ENCODE data around the gene TMEM117.
"Not testable (repeated sequence)": the region's sequence is repeated elsewhere in the genome, so short reads cannot be mapped to it uniquely, and the experiment has no call there.

TMEM117 gene

GRCh38 chr12:44296624-44297197 lies 460.8 kb downstream of the TMEM117 start:
- peak; percentile 23 for DNase-seq (ENCODE audit: low spot score)

GRCh38 chr12:44299524-44299923 lies 463.6 kb downstream of the TMEM117 start:
- DNase-seq (ENCODE audit: low spot score) = no peak

DNA sequence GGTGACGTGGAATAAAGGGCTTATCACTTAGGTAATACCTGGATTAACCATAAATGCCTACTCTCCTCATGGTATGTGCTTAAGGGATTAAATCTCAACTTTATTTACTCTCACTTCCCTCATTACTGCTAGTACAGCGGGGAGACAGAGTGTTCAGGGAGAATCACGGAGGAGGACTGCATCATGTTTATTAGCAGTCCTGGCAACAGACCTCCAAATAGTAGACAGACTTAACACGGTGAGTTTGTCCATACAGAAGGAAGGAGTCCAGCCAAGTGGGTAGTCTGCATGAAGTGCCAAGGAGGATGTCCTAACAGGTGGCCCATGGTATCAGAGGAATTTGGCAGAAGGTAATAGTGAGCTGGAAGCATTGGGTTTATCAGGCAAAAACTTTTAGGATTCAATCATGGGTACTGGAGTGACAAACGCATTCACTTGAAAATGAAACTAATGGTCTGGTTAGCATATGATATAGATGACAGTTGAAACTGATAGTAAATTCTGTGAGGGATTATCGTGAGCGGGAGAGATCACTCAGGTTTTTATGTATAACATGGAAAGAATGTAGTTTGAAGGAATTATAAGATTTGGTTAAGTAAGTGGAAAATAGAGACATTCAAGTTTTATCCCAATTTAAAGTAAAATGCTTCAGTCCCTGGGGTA lies 471.8 kb downstream of the TMEM117 start:
- DNase-seq (ENCODE audit: low spot score) = no peak

GRCh38 chr12:44313188-44313587 lies 477.3 kb downstream of the TMEM117 start:
- DNase-seq (ENCODE audit: low spot score) = no peak

- no peak for DNase-seq (ENCODE audit: low spot score)
Observed at GRCh38 chr12:44314007-44314500, 478.2 kb downstream of the TMEM117 start.

- DNase-seq (ENCODE audit: low spot score) = peak; percentile 23
Observed at GRCh38 chr12:44317651-44318126, 481.8 kb downstream of the TMEM117 start.

DNA sequence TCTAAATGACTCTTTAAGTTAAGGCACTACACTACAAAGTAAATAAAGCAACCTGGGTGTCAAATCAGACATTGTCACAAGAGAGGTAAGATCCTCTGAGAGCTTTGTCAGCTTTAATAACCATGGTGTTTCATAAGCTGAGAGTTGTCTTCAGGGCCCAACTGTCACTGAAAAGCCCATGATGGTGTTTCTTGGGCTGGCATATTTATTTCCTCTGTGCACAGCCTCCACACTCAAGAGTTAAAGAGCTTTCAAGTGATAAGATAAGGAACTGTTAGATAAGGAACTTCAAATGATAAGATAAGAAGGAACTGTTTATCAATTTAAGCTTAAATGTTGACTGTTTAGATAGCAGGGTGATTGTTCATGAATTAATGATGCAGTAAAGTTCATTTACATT lies 495.4 kb downstream of the TMEM117 start:
- DNase-seq (ENCODE audit: low spot score) = no peak

- no peak for DNase-seq (ENCODE audit: low spot score)
Observed at GRCh38 chr12:44334347-44334746, 498.5 kb downstream of the TMEM117 start.

DNA sequence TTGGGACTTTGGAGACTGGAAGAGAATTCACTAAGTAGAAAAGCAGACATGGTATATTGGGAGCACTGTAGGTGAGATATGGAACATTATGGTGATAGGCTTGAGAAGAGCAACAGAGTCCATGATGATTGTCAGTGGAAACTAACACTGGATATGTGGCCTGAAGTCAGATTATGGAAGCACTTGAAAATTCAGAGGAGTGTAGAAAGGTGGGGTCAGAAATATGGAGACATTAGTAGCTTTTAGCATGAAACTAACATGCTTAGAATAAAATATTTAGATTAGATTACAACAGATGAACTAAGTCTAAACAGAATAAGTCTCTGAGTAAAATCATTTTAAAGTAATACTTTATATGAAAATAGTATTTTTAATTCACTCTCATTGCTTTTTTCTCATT lies 499.1 kb downstream of the TMEM117 start:
- no peak for DNase-seq (ENCODE audit: low spot score)

- DNase-seq (ENCODE audit: low spot score) = no peak
Observed at GRCh38 chr12:44336577-44336976, 500.7 kb downstream of the TMEM117 start.

DNA sequence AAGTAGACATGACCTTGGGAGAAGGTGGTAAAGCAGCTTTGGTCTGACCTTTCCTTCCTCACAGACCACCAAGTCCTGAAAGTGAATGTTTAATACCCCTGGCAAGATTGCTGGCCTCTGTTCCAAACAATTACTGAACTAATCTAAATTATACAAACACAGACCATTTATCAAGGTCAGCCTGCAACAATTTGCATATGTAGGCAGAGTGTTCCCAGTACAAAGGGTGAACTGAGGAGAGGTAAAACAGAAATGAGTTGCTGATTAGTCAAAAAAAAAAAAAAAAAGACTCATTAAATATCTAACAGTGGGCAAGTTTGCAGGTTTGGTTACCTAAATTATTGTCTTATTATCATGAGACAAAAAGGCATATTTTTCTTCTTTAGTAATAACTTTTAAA lies 506.5 kb downstream of the TMEM117 start:
- no peak for DNase-seq (ENCODE audit: low spot score)

- no peak for DNase-seq (ENCODE audit: low spot score)
Observed at GRCh38 chr12:44347145-44347544, 511.3 kb downstream of the TMEM117 start.

DNA sequence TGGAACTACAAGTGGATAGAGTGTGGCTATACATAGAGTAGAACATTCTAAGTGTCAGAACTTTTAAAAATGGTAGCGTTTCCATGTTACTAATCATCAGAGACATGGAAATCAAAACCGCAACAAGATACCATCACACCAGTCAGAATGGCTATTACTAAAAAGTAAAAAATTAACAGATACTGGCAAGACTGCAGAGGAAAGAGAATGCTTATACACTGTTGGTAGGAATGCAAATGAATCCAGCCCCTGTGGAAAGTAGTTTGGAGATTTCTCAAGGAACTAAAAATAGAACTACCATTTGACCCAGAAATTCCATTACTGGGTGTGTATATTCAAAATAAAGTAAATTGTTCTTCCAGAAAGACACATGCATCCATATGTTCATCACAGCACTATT lies 521.6 kb downstream of the TMEM117 start:
- no peak for DNase-seq (ENCODE audit: low spot score)

GRCh38 chr12:44358636-44359035 lies 522.8 kb downstream of the TMEM117 start:
- DNase-seq (ENCODE audit: low spot score) = no peak

DNA sequence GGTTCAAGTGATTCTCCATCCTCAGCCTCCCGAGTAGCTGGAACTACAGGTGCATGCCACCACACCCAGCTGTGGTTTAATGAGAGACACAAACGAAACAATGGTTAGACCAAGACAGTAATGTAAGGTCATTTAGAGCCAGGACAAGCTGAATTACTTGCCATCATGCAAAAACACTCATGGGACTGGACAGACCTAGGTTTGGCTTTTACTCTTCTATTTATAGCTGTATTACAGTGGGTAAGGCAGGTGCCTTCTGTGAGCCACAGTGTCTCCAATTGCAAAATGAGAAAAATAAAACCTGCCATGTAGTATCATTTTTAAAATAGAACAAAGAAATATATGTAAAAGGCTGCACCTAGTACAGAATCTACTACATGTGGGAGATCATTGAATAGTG lies 527.1 kb downstream of the TMEM117 start:
- DNase-seq (ENCODE audit: low spot score) = no peak

DNA sequence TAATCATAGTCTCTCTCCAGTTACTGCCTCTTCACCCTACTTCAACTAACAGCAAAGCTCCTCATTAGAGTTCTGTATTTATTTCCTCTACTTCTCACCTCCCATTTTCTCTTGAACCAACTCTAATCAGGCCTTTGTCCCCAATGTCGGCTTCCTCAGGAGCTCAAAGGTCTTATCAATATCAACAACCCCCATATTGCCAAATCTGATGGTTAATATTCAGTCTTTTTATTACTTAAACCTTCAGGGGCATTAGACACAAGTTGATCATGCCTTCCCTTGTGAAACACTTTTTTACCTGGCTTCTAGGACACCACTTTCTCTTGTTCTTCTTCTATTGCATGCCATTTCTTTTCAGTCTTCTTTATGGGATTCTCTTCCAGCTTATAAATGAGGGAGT lies 531.3 kb downstream of the TMEM117 start:
- DNase-seq (ENCODE audit: low spot score) = no peak

DNA sequence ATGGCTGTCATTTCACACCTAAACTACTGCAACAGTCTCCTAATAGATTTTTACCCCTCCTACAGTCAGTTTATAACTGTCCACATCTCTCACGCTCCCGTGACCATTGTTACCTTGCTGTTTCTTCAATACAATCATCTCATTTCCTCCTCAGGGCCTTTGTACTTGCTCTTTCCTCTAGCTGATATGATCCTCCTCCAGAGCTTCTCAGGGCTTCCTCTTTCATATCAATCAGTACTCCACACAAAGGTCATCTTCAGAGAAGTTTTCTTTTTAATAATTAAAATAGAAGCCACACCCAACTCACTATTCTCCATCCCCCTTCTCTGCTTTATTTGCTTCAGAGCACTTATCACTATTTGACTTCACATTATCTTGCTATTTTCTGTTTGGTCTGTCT lies 532.0 kb downstream of the TMEM117 start:
- DNase-seq (ENCODE audit: low spot score) = no peak

DNA sequence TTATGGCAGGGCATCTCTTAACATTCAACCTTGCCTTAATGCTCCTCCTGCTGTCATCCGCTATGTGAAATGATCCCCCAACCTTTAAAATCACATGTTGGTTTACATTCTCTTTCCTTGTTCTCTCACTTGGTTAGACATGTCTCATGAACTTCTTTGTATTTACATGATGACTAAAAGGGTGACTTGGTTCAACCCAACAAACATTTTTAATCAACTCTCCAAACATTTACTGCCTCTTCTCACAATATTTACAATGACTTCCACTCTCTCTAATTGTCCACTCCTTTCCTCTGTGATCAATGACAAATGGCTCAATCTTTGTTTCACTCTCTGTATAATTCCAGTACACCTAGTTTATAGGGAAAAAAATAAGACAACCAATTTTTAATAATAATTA lies 534.1 kb downstream of the TMEM117 start:
- DNase-seq (ENCODE audit: low spot score) = no peak

DNA sequence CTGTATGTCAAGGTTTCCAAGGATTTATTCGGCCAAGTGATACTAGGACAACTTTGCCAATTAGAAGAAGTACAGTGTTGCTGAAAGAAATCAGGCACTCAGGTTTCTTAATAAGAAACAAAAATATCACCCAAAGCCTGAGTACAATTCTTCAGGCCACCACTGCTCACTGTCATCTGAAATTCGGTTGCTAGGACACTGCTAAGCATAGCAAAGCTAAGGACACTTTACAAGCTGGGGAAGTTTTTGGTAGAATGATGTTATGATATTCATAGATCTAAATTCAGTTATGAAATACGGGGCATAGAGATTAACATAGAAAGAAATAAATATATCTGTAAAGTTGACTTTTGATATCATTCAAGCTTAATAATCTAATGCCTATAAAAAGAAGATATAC lies 535.1 kb downstream of the TMEM117 start:
- no peak for DNase-seq (ENCODE audit: low spot score)

DNA sequence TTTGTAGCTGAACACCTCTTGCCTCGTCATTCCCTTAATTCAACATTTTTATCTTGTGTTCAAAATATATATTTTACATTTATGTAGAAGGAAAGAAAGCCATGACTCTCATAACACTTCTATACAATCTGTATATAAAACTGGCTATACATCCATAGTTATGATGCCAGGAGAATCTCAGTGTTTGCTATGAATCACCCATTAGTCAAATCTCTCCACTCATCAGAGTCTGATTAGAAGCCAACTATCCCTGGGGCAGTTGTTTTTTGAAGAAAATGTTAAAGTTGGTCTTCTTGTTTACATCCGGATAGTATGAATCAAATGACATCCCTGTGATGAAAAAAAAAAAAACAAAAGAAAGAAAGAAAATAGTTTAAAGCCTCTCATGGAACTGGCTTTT lies 536.4 kb downstream of the TMEM117 start:
- no peak for DNase-seq (ENCODE audit: low spot score)

GRCh38 chr12:44375694-44376093 lies 539.8 kb downstream of the TMEM117 start:
- no peak for DNase-seq (ENCODE audit: low spot score)

GRCh38 chr12:44377443-44378187 lies 541.7 kb downstream of the TMEM117 start:
- no peak for DNase-seq (ENCODE audit: low spot score)

DNA sequence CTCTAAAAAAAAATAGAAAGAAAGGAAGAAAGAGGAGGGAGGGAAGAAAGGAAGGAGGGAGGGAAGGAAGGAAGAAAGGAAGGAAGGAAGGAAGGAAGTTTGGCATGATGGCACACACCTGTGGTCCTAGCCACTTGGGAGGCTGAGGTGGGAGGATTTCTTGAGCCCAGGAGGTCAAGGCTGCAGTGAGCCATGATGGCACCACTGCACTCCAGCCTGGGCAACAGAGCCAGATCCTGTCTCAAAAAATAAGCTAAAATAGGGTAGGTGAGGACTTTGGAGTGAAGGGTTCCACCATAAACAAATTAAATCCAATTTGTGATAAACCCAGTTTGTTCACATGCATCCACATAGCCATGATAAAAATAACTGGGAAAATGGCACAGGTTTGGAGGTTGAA lies 543.2 kb downstream of the TMEM117 start:
- DNase-seq (ENCODE audit: low spot score) = not testable (repeated sequence)
